Thoracic aorta (tissue), 2 donors: ENCODE data around the gene HEPN1. TPM values are rescaled to one million over a fixed set of nuclear protein-coding genes. Genes with fewer than 3 reads are reported as not detected.

Source experiments
- ATAC-seq: fragments of 150-250 bp; one replicate; pipeline ENCODE4 v1.8.0; 2017; ENCODE audit warnings: low read depth; ENCODE audit not compliant: insufficient number of reproducible peaks, low FRiP score
- DNase-seq: peaks from one replicate; pipeline ENCODE4 v3.0.0-alpha.2; 2020; ENCODE audit warnings: low spot score
- H3K27ac ChIP-seq, 2 donors: fragments of 200-600 bp; sonication (generic); 1 replicate in 1 of 2; 2 replicates in 1 of 2; pipeline ENCODE4 v1.5.1; 2016; ENCODE audit warnings: mild to moderate bottlenecking in 2 of 2, moderate library complexity in 2 of 2
- H3K27me3 ChIP-seq: fragments of 200-600 bp; sonication (generic); replicated peaks from 2 replicates; pipeline ENCODE4 v1.6.0; 2016; ENCODE audit warnings: mild to moderate bottlenecking; ENCODE audit not compliant: insufficient read depth
- H3K36me3 ChIP-seq: fragments of 200-600 bp; sonication (generic); one replicate; pipeline ENCODE4 v1.5.1; 2016
- H3K4me1 ChIP-seq, 2 donors: fragments of 200-600 bp; sonication (generic); 1 replicate in 1 of 2; 2 replicates in 1 of 2; pipeline versions ENCODE4 v1.5.1 to v1.6.0; 2016; ENCODE audit warnings: low read depth in 2 of 2, mild to moderate bottlenecking in 1 of 2; ENCODE audit not compliant: control insufficient read depth in 1 of 2
- H3K4me3 ChIP-seq: fragments of 200-600 bp; sonication (generic); 2 replicates; pipeline ENCODE4 v1.5.1; 2016; ENCODE audit warnings: mild to moderate bottlenecking
- H3K9me3 ChIP-seq: fragments of 200-600 bp; sonication (generic); 2 replicates; pipeline ENCODE4 v1.5.1; 2016
- CTCF ChIP-seq: fragments of 200-600 bp; sonication (generic); IDR thresholded peaks from one replicate; pipeline ENCODE4 v1.5.1; 2019; ENCODE audit warnings: antibody characterized with exemption
- total RNA-seq, 2 donors: library from RNA; depleted of rRNA; stranded (reverse); fragments of >200 nt; gene quantifications; one replicate each; pipeline versions ENCODE4 v1.1.0 to v1.2.3, GENCODE V29; 2016

Gene HEPN1
- total RNA-seq, 2 donors from 2014 or later = 0.41 TPM; not detected in 1

DNA sequence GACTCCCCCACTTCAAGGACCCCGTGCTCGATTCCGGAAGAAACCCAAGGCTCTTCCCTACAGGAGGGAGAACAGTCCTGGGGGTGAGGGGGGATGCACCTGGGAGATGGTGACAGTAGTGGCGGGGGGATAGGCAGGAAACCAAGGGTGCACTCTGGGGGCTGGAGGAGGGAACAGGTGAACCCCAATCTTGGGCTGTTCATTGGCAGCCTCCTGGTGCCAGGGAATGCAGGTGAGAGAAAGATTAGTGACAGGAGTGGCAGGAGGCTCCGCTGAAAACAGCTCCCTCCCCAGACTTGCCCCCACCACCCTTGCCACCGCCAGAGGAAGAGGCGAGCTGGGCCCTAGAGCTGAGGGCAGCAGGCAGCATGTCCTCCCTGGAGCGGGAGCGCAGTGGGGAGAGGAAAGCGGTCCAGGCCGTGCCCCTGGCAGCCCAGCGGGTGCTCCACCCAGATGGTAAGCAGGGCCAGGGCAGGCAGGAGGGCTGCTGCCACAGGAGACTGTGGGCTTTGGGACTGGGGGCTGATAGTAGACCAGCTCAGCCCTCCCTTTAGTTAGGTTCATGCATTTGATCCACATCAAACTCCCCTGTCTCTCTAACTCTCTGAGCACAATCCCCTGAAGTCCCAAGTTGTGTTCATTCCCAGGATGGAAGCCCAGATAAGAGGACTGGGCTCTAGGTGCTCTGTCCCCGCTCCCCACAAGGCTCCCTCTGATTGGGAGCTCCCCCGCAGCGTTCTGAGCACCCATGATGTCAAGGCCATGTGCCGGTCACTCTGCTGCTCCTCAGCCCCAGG lies 39.4 kb upstream of the HEPN1 start:
- H3K9me3 ChIP-seq = no peaks in the 10 kb centered on the region
- TF ChIP-seq CTCF = no peak
- DNase-seq = no peak
- ATAC-seq = no peak
- H3K4me1 ChIP-seq = peaks cover 0 to 14% of the 10 kb centered on the region in 2 donors
- no peaks in the 10 kb centered on the region for H3K36me3 ChIP-seq
- H3K27ac ChIP-seq = no peak overlapping the region
- H3K27me3 ChIP-seq = no peaks in the 10 kb centered on the region
- H3K4me3 ChIP-seq = no peak overlapping the region

DNA sequence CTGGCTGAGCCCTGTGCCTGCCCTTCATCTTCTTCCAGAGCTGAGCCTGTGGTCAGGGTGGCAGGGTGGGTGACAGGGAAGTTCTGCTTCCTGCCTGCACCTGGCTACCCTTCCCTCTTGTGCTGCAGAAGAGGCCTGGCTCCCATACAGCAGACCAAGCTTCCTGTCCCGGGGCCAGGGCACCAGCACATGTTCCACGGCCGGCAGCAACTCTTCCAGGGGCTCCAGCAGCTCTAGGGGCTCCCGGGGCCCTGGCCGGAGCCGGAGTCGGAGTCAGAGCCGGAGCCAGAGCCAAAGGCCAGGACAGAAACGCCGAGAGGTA lies 38.8 kb upstream of the HEPN1 start:
- TF ChIP-seq CTCF = no peak
- Histone ChIP-seq H3K27ac (no peak overlapping the region), H3K27me3 (no peaks in the 10 kb centered on the region), H3K36me3 (no peaks in the 10 kb centered on the region), H3K4me1 (peaks cover 0 to 14% of the 10 kb centered on the region in 2 donors), H3K4me3 (no peak overlapping the region), H3K9me3 (no peaks in the 10 kb centered on the region)
- no peak for ATAC-seq
- DNase-seq = no peak

DNA sequence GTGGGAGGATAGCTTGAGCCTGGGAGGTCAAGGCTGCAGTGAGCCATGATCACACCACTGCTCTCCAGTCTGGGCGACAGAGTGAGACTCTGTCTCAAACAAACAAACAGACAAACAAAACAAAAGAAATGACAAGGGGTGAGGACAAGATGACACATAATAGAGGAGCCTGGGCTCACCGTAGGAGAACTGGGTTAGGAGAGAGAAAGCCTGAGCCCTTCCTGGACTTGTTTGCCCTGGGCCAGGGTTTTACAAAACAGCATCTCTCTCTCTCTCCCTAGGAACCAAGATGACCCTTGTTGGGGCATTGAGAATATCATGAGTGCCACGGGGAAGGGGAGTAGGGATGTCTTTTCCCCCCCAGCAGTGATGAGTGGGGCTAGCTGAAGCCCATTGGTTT lies 38.1 kb upstream of the HEPN1 start:
- no peaks in the 10 kb centered on the region for H3K27me3 ChIP-seq
- ATAC-seq (no peak), DNase-seq (no peak)
- no peaks in the 10 kb centered on the region for H3K36me3 ChIP-seq
- peaks cover 0 to 10% of the 10 kb centered on the region in 2 donors for H3K4me1 ChIP-seq
- TF ChIP-seq CTCF = no peak
- H3K4me3 ChIP-seq = no peak overlapping the region
- no peaks in the 10 kb centered on the region for H3K9me3 ChIP-seq
- no peak overlapping the region for H3K27ac ChIP-seq

DNA sequence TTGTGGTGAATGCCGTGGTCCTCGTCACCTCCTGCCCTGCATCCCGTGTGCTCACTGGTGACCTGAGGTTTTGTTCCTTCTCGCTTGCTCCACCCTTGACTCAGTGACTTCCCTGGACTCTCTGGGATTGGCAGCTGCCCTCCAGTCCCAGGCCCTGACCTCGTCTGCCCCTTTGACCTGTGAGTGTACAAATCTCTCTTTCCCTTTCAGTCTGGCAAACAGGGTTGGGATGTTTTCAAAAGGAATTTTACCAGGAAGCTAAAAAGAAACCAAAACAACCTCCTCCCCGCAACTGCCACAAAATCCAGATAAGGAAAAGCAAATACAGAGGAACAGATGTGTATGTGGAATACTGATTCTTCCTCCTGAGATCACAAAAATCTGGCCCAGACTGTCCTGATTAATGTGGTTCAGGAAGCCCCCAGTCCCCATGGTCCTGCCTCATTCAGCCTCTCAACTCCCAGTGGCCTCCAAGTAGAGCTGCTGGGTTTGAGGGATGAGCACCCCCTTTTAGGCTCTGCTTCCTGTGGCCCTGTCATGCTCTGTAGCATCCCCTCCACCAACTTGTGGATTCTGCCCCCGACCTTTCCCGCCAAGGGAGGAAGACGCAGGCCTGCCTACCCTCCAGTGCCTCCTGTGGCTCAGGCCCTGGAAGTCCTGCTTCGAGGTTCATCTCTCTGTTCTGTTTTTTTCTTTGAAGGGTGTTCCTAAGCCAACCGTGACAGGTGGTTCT lies 36.5 kb upstream of the HEPN1 start:
- TF ChIP-seq CTCF = no peak
- no peaks in the 10 kb centered on the region for H3K36me3 ChIP-seq
- no peaks in the 10 kb centered on the region for H3K27me3 ChIP-seq
- H3K9me3 ChIP-seq = no peaks in the 10 kb centered on the region
- ATAC-seq (no peak), DNase-seq (no peak)
- no peak overlapping the region for H3K27ac ChIP-seq
- H3K4me3 ChIP-seq = no peak overlapping the region
- peaks cover 0 to under 1% of the 10 kb centered on the region in 2 donors for H3K4me1 ChIP-seq

DNA sequence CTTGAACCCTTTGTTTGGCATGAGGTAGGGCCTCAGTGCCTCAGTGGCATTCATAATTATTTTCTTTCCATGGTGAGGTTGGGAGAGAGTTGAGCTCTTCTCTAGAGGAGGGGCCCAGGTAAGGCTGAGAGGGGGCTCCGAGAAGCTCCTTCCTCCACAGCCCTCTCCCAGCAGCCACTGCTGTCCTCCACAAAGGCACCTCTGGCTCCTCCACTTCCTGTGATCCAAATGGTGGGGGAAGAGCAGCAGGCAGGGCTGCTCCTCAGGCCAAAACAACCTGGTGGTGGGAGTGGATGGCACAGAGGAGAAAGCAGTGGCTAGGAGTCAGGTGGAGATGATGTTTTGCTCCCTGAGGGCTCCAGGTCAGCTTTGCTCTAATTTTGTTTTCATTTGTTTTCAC lies 34.7 kb upstream of the HEPN1 start:
- TF ChIP-seq CTCF = no peak
- no peaks in the 10 kb centered on the region for H3K4me1 ChIP-seq
- no peak overlapping the region for H3K27ac ChIP-seq
- DNase-seq = no peak
- H3K4me3 ChIP-seq = no peak overlapping the region
- H3K36me3 ChIP-seq = no peaks in the 10 kb centered on the region
- no peaks in the 10 kb centered on the region for H3K9me3 ChIP-seq
- ATAC-seq = no peak
- H3K27me3 ChIP-seq = no peaks in the 10 kb centered on the region
